Hepatocyte (in vitro differentiated cells): ENCODE results near the gene BAIAP2L1.

Experiments used
- CTCF ChIP-seq: fragments of 200-600 bp; sonication (generic); IDR thresholded peaks from 2 replicates; pipeline ENCODE4 v1.5.1; 2016; ENCODE audit warnings: antibody characterized with exemption, mild to moderate bottlenecking; ENCODE audit not compliant: poor library complexity
- EZH2 ChIP-seq: fragments of 200-600 bp; sonication (generic); IDR thresholded peaks from 2 replicates; pipeline ENCODE4 v1.6.1; 2016; ENCODE audit warnings: antibody characterized with exemption, mild to moderate bottlenecking, borderline replicate concordance
- EZH2phosphoT487 ChIP-seq: fragments of 200-600 bp; sonication (generic); IDR thresholded peaks from one replicate; pipeline ENCODE4 v1.6.1; 2018; ENCODE audit warnings: antibody characterized with exemption, mild to moderate bottlenecking, low read depth, moderate library complexity; ENCODE audit not compliant: unreplicated experiment, severe bottlenecking

- TF ChIP-seq CTCF (peak; percentile 5), EZH2 (no peak), EZH2phosphoT487 (no peak)
Observed at GRCh38 chr7:98360221-98361130, 40.4 kb downstream of the BAIAP2L1 start.
